NCI-H1048 (cell line): ENCODE measurements around the gene THADA.

Experiments
- DNase-seq: peaks from one replicate; lab custom pipeline; 2025; lab: John Stamatoyannopoulos, UW

Gene THADA

GRCh38 chr2:43223521-43224001, 372.3 kb downstream of the THADA start:
- DNase-seq: no peak

DNA sequence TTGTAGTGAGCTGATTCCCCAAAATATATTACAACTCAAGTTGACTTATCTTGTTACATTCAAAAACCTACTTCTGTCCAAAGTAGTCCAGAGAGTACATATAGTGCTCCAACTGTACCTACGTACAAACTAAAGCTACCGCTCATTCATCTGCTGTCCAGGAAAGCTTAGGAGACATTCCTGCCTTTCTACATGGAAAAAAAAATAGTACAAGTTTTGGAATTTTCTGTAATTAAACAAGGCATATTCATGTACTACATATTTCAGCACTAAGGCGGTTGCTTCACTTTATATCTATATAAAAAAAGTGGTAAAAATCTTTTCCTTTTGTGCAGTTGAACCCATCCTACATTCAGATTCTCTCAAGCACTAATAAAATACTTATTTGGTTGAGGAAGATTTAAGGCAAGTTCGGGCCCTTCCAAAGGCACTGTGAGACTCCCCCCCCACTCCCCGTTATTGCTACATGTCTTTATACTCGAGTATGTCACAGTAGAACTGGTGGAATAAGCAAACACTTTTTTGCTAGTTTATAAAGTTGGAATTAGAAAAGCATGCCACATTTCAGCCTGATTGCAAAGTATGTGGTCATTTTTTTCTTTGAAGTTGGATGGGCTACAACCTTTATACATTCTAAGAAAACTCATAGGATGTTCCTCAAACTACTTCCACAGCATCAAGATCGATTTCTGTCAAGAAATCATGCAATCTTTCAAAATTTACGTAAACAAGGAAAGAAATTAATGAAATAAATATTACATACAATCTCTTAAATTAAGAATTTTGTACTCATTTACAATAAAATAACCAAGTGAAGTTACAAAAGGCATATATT, 373.1 kb downstream of the THADA start:
- no peak for DNase-seq

GRCh38 chr2:43221763-43222474, 373.9 kb downstream of the THADA start:
- no peak for DNase-seq

- no peak for DNase-seq
Observed at GRCh38 chr2:43221124-43221762, 374.6 kb downstream of the THADA start.

DNA sequence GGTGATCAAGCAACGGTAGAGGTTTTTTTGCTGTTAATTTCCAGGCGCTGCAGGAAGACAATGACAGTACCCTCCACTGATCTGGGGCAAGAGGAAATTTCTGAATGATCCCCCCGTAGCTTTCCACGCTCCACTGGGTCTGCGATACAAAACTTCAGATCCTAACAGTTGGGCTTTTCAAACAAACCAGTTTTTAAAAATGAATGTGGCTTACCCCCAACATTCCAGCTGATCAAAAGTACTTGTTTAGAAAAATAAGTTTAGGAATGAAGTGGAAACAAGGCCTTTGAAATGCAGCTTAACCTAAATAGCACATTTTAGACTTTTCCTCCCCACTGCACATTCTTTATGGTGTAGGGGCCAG, 375.1 kb downstream of the THADA start:
- no peak for DNase-seq

GRCh38 chr2:43220229-43220751, 375.5 kb downstream of the THADA start:
- DNase-seq: no peak

- DNase-seq: no peak
Observed at GRCh38 chr2:43219383-43220228, 376.2 kb downstream of the THADA start.

DNA sequence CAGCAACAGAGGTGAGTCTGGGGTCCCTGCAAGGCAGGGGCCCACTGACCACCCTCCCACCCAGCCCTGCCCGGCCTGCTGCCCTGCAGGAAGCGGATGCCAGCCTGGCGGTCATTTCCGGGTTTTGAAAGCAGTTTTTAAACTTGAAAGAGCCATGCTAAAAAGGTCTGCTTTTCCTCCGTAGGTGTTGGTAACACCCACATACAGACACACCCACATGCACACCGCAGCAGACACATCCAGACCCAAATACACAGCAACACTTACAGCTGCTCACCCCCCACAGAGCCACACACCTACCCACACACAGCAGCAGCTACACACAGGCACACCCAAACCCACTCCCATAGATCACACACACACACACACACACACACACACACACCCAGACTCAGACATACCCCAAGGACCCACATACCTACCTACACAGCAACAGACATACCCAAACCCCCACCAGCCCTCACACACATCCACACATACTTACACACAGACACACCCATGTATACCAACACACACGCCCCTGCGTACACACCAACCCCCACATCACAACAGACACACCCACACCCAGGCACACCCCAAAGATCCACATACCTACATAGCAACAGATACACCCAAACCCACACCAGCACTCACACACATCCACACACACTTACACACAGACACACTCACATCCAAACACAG, 377.0 kb downstream of the THADA start:
- DNase-seq: no peak

- no peak for DNase-seq
Observed at GRCh38 chr2:43218155-43218701, 377.6 kb downstream of the THADA start.

DNA sequence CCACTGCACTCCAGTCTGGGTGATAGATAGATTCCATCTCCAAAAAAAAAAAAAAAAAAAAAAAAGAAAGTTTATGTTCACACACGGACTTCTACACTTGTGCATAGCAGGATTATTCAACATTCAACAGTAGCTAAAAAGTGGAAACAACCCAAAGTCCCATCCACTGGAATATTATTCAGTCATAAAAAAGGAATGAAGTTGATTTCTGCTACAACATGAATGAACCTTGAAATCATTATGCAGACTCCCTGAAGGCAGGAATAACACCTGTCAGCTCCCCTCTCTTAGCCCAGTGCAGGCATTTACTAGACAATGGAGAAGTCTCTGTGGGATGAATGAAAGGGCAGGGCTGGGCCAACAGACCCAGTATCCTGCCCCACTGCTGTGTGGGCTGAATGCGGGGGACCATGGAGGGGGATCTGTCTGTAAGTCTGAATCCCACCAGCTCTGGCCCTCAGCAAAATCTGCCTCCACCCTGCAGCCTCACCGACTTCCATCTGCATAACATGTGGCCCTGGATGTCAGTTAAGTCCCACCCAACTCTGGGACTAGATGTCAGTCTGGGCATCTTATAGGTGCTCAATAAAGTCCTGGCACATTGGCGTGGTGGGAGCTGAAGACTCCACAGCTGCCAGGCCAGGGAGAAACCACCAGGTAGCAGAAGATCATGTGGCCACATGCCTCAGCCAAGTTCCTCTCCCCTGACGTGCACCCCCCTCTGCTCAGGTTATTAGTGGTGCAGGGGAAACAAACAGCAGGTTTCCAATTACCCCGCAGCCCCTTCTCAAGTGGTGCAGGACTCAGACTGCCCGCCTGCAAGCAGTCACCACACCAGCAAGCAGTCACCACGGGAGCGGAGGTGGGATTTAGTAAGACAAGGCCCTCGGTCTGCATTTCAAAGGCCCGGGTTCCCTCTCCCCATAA, 378.3 kb downstream of the THADA start:
- no peak for DNase-seq

GRCh38 chr2:43216629-43217028, 379.2 kb downstream of the THADA start:
- DNase-seq: no peak

DNA sequence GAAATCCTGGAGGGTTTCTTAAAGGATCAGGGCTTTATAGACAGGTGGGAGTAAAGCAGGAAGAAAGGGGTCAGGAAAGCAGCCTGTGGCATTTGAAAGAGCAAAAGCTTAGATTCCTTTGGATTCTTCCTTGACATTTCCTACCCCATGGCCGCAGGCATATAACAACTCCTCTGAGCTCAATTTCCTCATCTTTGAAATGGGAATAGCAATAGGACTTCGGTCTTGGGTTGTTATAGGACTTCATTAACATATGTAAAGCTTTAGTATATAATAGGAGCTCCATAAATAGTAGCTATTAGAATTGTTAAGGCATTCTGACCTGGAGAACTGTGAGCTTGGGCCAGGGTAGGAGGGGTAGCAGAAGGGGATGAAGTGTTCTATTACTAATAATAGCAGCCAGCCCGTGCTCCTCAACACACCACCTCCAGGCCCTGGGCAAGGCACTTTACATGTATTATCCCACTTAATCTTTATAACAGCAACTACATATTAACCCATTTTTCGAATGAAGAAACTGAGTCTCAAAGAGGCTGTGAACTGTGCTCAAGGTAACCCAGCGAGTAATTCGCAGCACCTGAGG, 380.1 kb downstream of the THADA start:
- DNase-seq: no peak

GRCh38 chr2:43214253-43214652, 381.6 kb downstream of the THADA start:
- no peak for DNase-seq

DNA sequence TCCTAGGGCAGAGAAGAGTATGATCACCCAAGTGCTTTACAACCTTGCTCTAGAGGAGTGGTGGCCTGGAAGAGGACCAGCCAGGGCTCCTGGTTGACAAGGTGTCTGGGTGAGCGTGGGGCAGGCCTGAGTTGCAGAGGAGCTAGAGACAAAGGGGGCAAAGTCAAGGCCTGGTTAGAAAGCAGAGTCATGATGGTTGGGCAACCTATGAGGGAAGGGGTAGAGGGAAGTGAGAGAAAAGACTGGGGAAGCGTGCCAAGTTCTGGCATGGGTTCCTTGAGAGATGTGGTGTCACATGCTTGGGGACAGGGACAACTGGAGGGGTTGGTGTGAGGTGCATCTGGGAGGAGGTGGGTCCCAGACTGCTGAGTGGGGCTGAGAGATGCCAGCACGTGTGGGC, 382.9 kb downstream of the THADA start:
- DNase-seq: no peak

DNA sequence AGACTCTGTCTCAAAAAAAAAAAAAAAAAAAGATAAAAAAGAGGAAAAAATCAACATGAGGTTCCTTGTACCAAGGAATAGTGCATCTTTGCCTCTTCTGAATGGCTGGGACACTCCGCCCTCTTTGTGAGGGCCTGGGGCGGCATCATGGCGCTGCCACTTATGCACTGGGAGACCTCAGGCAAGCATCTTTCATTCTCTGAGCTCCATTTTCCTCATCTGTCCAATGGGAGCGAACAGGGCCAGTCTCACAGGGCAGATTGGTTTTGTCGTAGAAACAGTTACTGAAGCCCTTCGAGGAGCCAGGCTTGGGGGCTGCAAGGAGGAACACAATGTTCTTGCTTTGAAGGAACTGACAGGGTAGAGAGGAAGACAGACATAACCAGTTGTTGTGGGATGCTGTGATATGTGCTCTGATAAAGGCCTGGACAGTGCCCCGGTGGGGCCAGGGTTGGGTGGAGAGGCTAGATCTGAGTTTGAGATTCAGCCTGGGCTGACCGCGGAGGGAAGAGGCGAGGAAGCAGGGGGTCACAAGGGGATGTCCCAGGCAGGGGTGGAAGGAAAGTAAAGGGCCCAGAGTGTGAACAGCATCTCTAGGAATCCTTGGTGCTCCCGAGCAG, 383.5 kb downstream of the THADA start:
- DNase-seq: no peak

DNA sequence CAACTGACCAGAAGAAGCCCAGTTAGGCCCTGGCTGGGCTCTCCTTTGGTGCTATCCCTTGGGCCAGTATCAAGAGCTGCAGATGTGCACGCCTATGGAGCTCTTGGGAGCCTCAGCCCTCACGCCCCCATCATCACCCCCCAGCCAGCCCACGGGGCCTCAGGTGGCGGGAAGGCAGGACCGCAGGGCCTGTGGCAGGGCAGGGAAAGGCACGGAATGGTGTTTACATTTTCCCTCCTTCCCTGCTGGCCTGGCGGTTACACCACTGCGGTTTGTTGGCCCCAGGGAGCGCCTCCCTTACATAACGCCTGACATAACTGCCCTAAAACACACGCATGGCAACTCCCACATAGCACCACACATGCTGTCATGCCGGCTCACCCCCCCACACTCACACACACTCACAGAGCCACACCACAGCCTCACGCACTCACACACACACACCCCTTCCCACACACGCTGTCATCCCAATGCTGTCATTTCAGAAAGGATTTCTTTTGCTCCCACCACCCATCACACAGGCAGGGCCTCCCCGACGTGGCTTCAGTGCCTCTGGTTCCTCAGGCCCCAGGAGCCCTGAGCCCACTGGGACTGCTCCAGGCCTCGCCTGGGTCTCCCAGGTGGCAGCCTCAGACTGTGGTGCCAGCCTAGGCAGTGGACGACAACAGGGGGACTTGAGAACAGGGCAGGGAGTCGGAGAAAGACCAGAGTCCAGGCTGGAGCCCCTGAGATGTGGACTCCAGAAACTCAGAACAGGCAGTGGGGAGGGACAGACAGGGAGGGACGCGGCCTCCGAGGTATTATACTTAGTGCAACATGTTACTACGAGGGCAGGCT, 385.2 kb downstream of the THADA start:
- DNase-seq: no peak

DNA sequence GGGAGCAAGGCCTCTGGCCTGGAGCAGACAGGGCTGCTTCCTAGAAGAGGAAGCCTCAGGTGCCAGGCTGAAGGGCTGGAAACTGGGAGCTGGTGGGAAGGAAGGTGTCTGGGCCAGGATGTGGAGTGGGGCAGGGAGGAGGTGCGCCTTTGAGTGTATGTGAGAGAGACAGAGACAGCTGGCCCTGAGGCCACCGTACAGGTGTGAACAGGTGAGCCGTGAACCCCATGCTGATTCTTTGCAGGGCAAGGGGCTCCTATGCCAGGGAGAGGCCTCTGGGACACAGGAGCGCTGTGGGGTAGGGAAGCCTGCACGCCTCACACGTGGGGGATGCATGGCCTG, 385.7 kb downstream of the THADA start:
- no peak for DNase-seq

GRCh38 chr2:43209204-43209717, 386.6 kb downstream of the THADA start:
- DNase-seq: no peak
